Tibial nerve (tissue), 4 donors: Measurements from ENCODE around the gene PCDH9. TPM values are rescaled to one million over a fixed set of nuclear protein-coding genes. Genes with fewer than 3 reads are reported as not detected.

Source experiments
- DNase-seq, 2 donors: peaks; one replicate each; pipeline ENCODE4 v3.0.0-alpha.2; 2019; ENCODE audit warnings: low spot score in 2 of 2
- H3K27ac ChIP-seq, 4 donors: fragments of 200-600 bp; sonication (generic) in 3 of 4; one replicate each; pipeline ENCODE4 v1.5.1; 2017 to 2019; ENCODE audit warnings: mild to moderate bottlenecking in 1 of 4
- H3K27me3 ChIP-seq, 2 donors: fragments of 200-600 bp; sonication (generic) in 1 of 2; one replicate each; pipeline versions ENCODE4 v1.5.1 to v1.6.0; 2017 to 2019
- H3K36me3 ChIP-seq, 3 donors: fragments of 200-600 bp; sonication (generic); one replicate each; pipeline ENCODE4 v1.5.1; 2018 to 2019
- H3K4me1 ChIP-seq, 4 donors: fragments of 200-600 bp; sonication (generic) in 3 of 4; one replicate each; pipeline ENCODE4 v1.5.1; 2017 to 2019
- H3K4me3 ChIP-seq, 4 donors: fragments of 200-600 bp; sonication (generic) in 3 of 4; one replicate each; pipeline ENCODE4 v1.5.1; 2017 to 2019; ENCODE audit warnings: mild to moderate bottlenecking in 1 of 4, moderate library complexity in 1 of 4
- H3K9me3 ChIP-seq, 4 donors: fragments of 200-600 bp; sonication (generic) in 3 of 4; one replicate each; pipeline ENCODE4 v1.5.1; 2017 to 2019
- CTCF ChIP-seq, 5 experiments: fragments of 200-600 bp in 3 of 5; fragments of 450-650 bp in 2 of 5; sonication (generic) in 3 of 5; IDR thresholded peaks; one replicate each; pipeline ENCODE4 v1.5.1; 2016 to 2019; ENCODE audit warnings: antibody characterized with exemption in 5 of 5, mild to moderate bottlenecking in 3 of 5, moderate library complexity in 2 of 5
- EP300 ChIP-seq, 2 donors: sonication (generic); formaldehyde crosslinking; IDR thresholded peaks; one replicate each; pipeline ENCODE4 v1.6.1; 2017; ENCODE audit warnings: antibody characterized with exemption in 2 of 2, mild to moderate bottlenecking in 1 of 2
- POLR2A ChIP-seq, 2 donors: fragments of 450-650 bp; IDR thresholded peaks; one replicate each; pipeline ENCODE4 v1.6.1; 2017; ENCODE audit warnings: antibody characterized with exemption in 2 of 2, mild to moderate bottlenecking in 2 of 2, moderate library complexity in 2 of 2
- WGBS, 2 donors: methylation state at CpG; one replicate each; pipeline ENCODE4 v1.1.5; 2018; 5-methylcytosine and 5-hydroxymethylcytosine counted together
- total RNA-seq, 4 donors: library from RNA; depleted of rRNA; stranded (reverse); fragments of >200 nt; gene quantifications; one replicate each; pipeline ENCODE4 v1.1.0, GENCODE V29; 2016

PCDH9 gene
- total RNA-seq, 4 donors from 2014 or later = 11.8 to 28.6 (median 14.4) TPM

GRCh38 chr13:66984241-66984640 lies 245.9 kb downstream of the PCDH9 start:
- Histone ChIP-seq H3K4me1 (no peaks in the 10 kb centered on the region), H3K36me3 (no peaks in the 10 kb centered on the region), H3K27ac (no peak overlapping the region), H3K27me3 (no peaks in the 10 kb centered on the region), H3K9me3 (no peaks in the 10 kb centered on the region), H3K4me3 (no peak overlapping the region)
- DNase-seq = no peak
- no peak for TF ChIP-seq EP300 (IDR thresholded peaks at IDR 0.05)
- TF ChIP-seq CTCF (IDR thresholded peaks at IDR 0.05) = no peak
- no peak for TF ChIP-seq POLR2A (IDR thresholded peaks at IDR 0.05)

GRCh38 chr13:66981912-66982311 lies 248.2 kb downstream of the PCDH9 start:
- Histone ChIP-seq H3K36me3 (no peaks in the 10 kb centered on the region), H3K27me3 (no peaks in the 10 kb centered on the region), H3K4me3 (no peak overlapping the region), H3K9me3 (no peaks in the 10 kb centered on the region), H3K4me1 (no peaks in the 10 kb centered on the region), H3K27ac (no peak overlapping the region)
- 93 to 95% methylated on average over 7 of the region's 7 CpGs for WGBS, 2 donors
- TF ChIP-seq EP300 (IDR thresholded peaks at IDR 0.05) (no peak), POLR2A (IDR thresholded peaks at IDR 0.05) (no peak), CTCF (IDR thresholded peaks at IDR 0.05) (no peak)
- no peak for DNase-seq

GRCh38 chr13:66977161-66977560 lies 253.0 kb downstream of the PCDH9 start:
- TF ChIP-seq CTCF (IDR thresholded peaks at IDR 0.05) (no peak), POLR2A (IDR thresholded peaks at IDR 0.05) (no peak), EP300 (IDR thresholded peaks at IDR 0.05) (no peak)
- WGBS, 2 donors = 85 to 86% methylated on average over 4 of the region's 4 CpGs

GRCh38 chr13:66974889-66975288 lies 255.2 kb downstream of the PCDH9 start:
- Histone ChIP-seq H3K9me3 (no peaks in the 10 kb centered on the region), H3K36me3 (peaks cover 0 to 2% (median 0%) of the 10 kb centered on the region in 3 donors), H3K27me3 (no peaks in the 10 kb centered on the region), H3K4me1 (no peaks in the 10 kb centered on the region), H3K4me3 (no peak overlapping the region), H3K27ac (no peak overlapping the region)
- 86 to 89% methylated on average over 1 of the region's 1 CpG for WGBS, 2 donors
- DNase-seq = no peak
- TF ChIP-seq CTCF (IDR thresholded peaks at IDR 0.05) (no peak), EP300 (IDR thresholded peaks at IDR 0.05) (no peak), POLR2A (IDR thresholded peaks at IDR 0.05) (no peak)

More at GRCh38 chr13:66977161-66977560, 253.0 kb downstream of the PCDH9 start:
- Histone ChIP-seq H3K36me3 (peaks cover 0 to 2% (median 0%) of the 10 kb centered on the region in 3 donors), H3K9me3 (no peaks in the 10 kb centered on the region), H3K27me3 (no peaks in the 10 kb centered on the region), H3K4me3 (no peak overlapping the region), H3K4me1 (no peaks in the 10 kb centered on the region), H3K27ac (no peak overlapping the region)
- DNase-seq = no peak

DNA sequence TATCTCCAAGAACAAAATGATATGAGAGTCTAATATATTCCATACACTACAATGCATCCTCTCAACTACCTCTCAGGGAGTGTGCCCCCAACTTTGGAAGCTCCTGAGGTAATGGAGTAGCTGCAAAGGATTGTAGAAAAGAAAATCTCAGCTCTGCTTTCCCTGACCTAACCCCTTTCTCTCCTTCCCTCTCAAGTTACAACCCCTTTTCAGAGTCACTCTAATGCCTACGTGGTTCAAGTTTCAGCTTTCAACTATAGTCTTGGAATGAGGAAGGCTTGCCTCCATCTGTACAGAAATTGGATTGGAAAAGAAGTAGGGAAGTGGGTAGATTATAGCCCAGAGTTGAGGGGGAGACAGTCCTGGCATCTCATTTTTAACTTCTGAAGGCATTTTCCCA lies 256.0 kb downstream of the PCDH9 start:
- Histone ChIP-seq H3K27me3 (no peaks in the 10 kb centered on the region), H3K4me3 (no peak overlapping the region), H3K4me1 (no peaks in the 10 kb centered on the region), H3K36me3 (peaks cover 0 to 2% (median 0%) of the 10 kb centered on the region in 3 donors), H3K27ac (no peak overlapping the region), H3K9me3 (no peaks in the 10 kb centered on the region)
- WGBS, 2 donors = 75 to 79% methylated on average over 1 of the region's 1 CpG
- no peak for DNase-seq
- TF ChIP-seq CTCF (IDR thresholded peaks at IDR 0.05) (no peak), EP300 (IDR thresholded peaks at IDR 0.05) (no peak), POLR2A (IDR thresholded peaks at IDR 0.05) (no peak)
